KMS-11 (cell line): ENCODE measurements around the gene CHRD.
A peak's percentile ranks its signal among the peaks of the same experiment; 100 is the strongest.

Experiments
- H2AFZ ChIP-seq: fragments of 200-600 bp; sonication (generic); 2 replicates; pipeline ENCODE4 v1.6.1; 2016; ENCODE audit warnings: antibody characterized with exemption, mixed run types, low read depth
- H3K27ac ChIP-seq: fragments of 200-600 bp; sonication (generic); 2 replicates; pipeline ENCODE4 v1.6.1; 2016; ENCODE audit warnings: mild to moderate bottlenecking, mixed run types
- H3K27me3 ChIP-seq: fragments of 200-600 bp; sonication (generic); 2 replicates; pipeline ENCODE4 v1.6.1; 2017; ENCODE audit warnings: mild to moderate bottlenecking, low read depth, mixed run types, moderate library complexity; ENCODE audit not compliant: insufficient read depth
- H3K36me3 ChIP-seq: fragments of 200-600 bp; sonication (generic); 2 replicates; pipeline ENCODE4 v1.6.1; 2017; ENCODE audit warnings: mild to moderate bottlenecking, mixed run types; ENCODE audit not compliant: insufficient read depth
- H3K4me1 ChIP-seq: fragments of 200-600 bp; sonication (generic); 2 replicates; pipeline ENCODE4 v1.6.1; 2016; ENCODE audit warnings: mild to moderate bottlenecking, low read depth, mixed run types; ENCODE audit not compliant: poor library complexity, severe bottlenecking
- H3K4me2 ChIP-seq: fragments of 200-600 bp; sonication (generic); 2 replicates; pipeline ENCODE4 v1.7.0; 2016; ENCODE audit warnings: mild to moderate bottlenecking, mixed run types
- H3K4me3 ChIP-seq: fragments of 200-600 bp; sonication (generic); IDR thresholded peaks from 2 replicates; pipeline ENCODE4 v1.6.1; 2017; ENCODE audit warnings: low read depth, low read length, mixed read lengths; ENCODE audit not compliant: insufficient read depth
- H3K79me2 ChIP-seq: fragments of 200-600 bp; sonication (generic); 2 replicates; pipeline ENCODE4 v1.6.1; 2016; ENCODE audit warnings: low read depth, mixed run types; ENCODE audit not compliant: insufficient read depth
- H3K9ac ChIP-seq: fragments of 200-600 bp; sonication (generic); 2 replicates; pipeline ENCODE4 v1.6.1; 2016; ENCODE audit warnings: mild to moderate bottlenecking, mixed run types
- H4K20me1 ChIP-seq: fragments of 200-600 bp; sonication (generic); 2 replicates; pipeline ENCODE4 v1.6.1; 2016; ENCODE audit warnings: mild to moderate bottlenecking, mixed run types; ENCODE audit not compliant: insufficient read depth
- TF ChIP-seq, protein P1 (sequence below): fragments of 200-600 bp; sonication (generic); conservative IDR thresholded peaks from 2 replicates; pipeline ENCODE4 v1.6.1; 2017; ENCODE audit warnings: low read depth, mild to moderate bottlenecking, antibody characterized with exemption, low read length, moderate library complexity, mixed read lengths

The CHRD gene

GRCh38 chr3:184415203-184415490 lies 35.3 kb downstream of the CHRD start:
- H3K9ac ChIP-seq, result no peak overlapping the region
- H3K79me2 ChIP-seq, result no peaks in the 10 kb centered on the region
- no peak overlapping the region for H2AFZ ChIP-seq
- no peak overlapping the region for H3K4me3 ChIP-seq
- no peaks in the 10 kb centered on the region for H3K27me3 ChIP-seq
- no peaks in the 10 kb centered on the region for H4K20me1 ChIP-seq
- TF ChIP-seq, protein P1, sequence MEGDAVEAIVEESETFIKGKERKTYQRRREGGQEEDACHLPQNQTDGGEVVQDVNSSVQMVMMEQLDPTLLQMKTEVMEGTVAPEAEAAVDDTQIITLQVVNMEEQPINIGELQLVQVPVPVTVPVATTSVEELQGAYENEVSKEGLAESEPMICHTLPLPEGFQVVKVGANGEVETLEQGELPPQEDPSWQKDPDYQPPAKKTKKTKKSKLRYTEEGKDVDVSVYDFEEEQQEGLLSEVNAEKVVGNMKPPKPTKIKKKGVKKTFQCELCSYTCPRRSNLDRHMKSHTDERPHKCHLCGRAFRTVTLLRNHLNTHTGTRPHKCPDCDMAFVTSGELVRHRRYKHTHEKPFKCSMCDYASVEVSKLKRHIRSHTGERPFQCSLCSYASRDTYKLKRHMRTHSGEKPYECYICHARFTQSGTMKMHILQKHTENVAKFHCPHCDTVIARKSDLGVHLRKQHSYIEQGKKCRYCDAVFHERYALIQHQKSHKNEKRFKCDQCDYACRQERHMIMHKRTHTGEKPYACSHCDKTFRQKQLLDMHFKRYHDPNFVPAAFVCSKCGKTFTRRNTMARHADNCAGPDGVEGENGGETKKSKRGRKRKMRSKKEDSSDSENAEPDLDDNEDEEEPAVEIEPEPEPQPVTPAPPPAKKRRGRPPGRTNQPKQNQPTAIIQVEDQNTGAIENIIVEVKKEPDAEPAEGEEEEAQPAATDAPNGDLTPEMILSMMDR, result no peak
- no peaks in the 10 kb centered on the region for H3K36me3 ChIP-seq
- no peak overlapping the region for H3K27ac ChIP-seq
- no peaks in the 10 kb centered on the region for H3K4me1 ChIP-seq
- H3K4me2 ChIP-seq, result no peak overlapping the region

DNA sequence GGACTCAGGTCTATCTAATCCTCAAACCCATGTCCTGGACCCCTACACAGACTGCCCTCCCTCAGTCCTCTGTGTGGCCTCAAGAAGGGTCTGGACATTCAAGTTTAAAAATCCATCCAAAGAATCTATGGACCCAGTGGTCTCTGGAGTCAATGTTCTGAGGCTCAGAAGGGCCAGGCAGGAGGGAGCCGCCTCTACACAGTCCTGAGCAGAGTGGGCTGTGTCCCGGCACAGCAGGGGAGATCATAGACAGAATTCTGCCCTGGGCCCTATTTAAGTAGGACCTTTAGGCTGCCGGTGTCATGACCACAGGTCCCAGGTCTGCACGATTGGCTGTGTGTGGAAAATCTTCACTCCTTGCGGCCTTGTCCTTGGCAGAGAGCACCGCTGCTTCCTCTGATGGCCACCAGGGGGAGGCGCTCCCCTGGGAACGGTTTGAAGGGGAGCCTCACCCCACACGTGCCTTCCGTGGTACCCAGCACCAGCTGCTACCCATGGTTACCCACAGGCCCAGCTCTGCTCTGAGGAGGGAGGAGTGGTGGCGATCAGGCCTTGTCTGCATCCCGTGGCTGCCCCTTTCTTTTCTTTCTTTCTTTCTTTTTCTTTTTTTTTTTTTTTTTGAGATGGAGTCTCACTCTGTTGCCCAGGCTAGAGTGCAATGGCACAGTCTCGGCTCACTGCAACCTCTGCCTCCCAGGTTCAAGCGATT lies 37.9 kb downstream of the CHRD start:
- no peaks in the 10 kb centered on the region for H3K36me3 ChIP-seq
- no peak overlapping the region for H3K9ac ChIP-seq
- H3K27me3 ChIP-seq, result no peaks in the 10 kb centered on the region
- H3K79me2 ChIP-seq, result no peaks in the 10 kb centered on the region
- H2AFZ ChIP-seq, result peak overlapping the region; percentile 50
- no peak overlapping the region for H3K27ac ChIP-seq
- no peaks in the 10 kb centered on the region for H4K20me1 ChIP-seq
- no peaks in the 10 kb centered on the region for H3K4me1 ChIP-seq
- H3K4me3 ChIP-seq, result no peak overlapping the region
- H3K4me2 ChIP-seq, result no peak overlapping the region
- TF ChIP-seq, protein P1, result peak; percentile 93

DNA sequence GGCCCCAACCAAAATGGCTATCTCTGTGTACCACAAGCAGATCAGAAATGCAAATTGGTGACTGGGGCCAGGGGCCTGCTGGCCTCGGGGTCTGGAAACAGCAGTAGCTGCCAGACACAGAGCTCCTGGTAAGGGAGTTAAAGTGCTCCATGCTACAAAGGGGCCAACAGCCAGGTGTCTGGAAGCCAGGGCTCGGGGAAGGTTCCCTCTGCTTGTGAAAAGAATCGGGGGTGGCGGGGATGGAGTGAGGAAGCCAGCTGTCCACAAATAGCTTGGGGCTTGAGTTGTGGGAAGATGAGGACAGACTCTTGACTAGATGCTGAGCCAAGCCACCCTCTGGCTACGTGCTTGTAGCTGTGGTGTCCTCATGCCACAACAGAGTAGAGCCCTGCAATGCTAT lies 39.3 kb downstream of the CHRD start:
- no peaks in the 10 kb centered on the region for H3K79me2 ChIP-seq
- no peak overlapping the region for H2AFZ ChIP-seq
- TF ChIP-seq, protein P1, result no peak
- no peak overlapping the region for H3K27ac ChIP-seq
- H3K4me2 ChIP-seq, result no peak overlapping the region
- H4K20me1 ChIP-seq, result no peaks in the 10 kb centered on the region
- H3K4me3 ChIP-seq, result no peak overlapping the region
- no peaks in the 10 kb centered on the region for H3K4me1 ChIP-seq
- H3K27me3 ChIP-seq, result no peaks in the 10 kb centered on the region
- no peak overlapping the region for H3K9ac ChIP-seq
- no peaks in the 10 kb centered on the region for H3K36me3 ChIP-seq

- TF ChIP-seq, protein P1, result no peak
- no peaks in the 10 kb centered on the region for H4K20me1 ChIP-seq
- H3K27ac ChIP-seq, result no peak overlapping the region
- no peaks in the 10 kb centered on the region for H3K27me3 ChIP-seq
- H3K9ac ChIP-seq, result no peak overlapping the region
- H3K4me3 ChIP-seq, result no peak overlapping the region
- no peak overlapping the region for H3K4me2 ChIP-seq
- no peaks in the 10 kb centered on the region for H3K79me2 ChIP-seq
- H3K36me3 ChIP-seq, result no peaks in the 10 kb centered on the region
- no peak overlapping the region for H2AFZ ChIP-seq
- no peaks in the 10 kb centered on the region for H3K4me1 ChIP-seq
Measured at GRCh38 chr3:184423561-184423960, 43.7 kb downstream of the CHRD start.
